Measurements from ENCODE around the gene UNC5C.

The UNC5C gene

DNA sequence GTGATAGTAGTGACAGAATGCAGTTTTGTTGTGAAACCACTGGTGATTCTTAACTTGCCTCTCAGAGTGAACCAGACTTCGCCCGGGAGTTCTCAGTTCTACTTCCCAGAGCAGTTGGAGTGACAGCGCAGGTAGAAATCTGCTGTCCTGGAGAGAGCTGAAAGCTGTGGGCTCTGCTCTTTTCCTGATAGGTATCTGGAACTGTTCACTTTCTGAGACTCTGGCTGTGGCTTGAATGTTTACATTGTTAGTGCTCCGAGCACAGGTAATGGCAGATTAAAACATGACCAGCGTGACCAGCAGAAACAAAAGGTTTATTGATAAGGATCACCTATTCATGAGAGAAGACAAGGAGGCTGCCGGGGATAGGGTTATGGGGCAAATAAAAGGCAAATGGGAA lies 430.3 kb downstream of the UNC5C start:
- no peak for DNase-seq (ENCODE audit: low read depth)

DNA sequence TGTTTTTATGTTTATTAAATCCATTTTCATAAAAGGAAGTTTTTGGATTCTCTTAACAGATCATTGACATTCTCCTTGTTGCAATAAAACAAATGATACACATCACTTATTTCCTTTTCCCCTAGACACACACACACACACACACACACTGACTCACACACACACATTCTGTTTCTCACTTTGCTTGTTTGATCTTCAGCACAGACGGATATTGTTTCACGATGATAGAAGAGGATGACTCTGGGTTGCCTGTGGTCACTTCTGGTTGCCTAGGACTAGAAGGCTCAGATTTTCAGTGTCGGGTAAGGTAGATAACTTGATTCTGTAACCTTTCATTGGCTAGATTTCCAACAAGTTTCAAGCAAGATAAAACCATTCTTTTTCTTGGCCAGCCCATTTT lies 434.3 kb downstream of the UNC5C start:
- no peak for DNase-seq (ENCODE audit: low read depth)
